GM12875 (cell line): ENCODE measurements around the gene ADAMTSL1.

ENCODE experiments used
- H3K4me3 ChIP-seq: one replicate; pipeline ENCODE4 v1.5.1; 2011; ENCODE audit warnings: low read depth, low read length, control low read depth
- CTCF ChIP-seq: IDR thresholded peaks from 2 replicates; pipeline ENCODE4 v1.5.1; 2011; ENCODE audit warnings: low read depth, mild to moderate bottlenecking, control low read depth, inconsistent platforms, low read length, moderate library complexity, borderline replicate concordance; ENCODE audit not compliant: insufficient read depth

Gene ADAMTSL1

GRCh38 chr9:18739127-18739526 is 265.2 kb downstream of the ADAMTSL1 start:
- no peak for TF ChIP-seq CTCF
- H3K4me3 ChIP-seq = no peak overlapping the region

- no peak overlapping the region for H3K4me3 ChIP-seq
- TF ChIP-seq CTCF = no peak
Measured at GRCh38 chr9:18739641-18740318, 265.8 kb downstream of the ADAMTSL1 start.

GRCh38 chr9:18741359-18741758 is 267.4 kb downstream of the ADAMTSL1 start:
- H3K4me3 ChIP-seq = no peak overlapping the region
- no peak for TF ChIP-seq CTCF

- no peak overlapping the region for H3K4me3 ChIP-seq
- TF ChIP-seq CTCF = no peak
Measured at GRCh38 chr9:18741945-18742344, 268.0 kb downstream of the ADAMTSL1 start.

- no peak for TF ChIP-seq CTCF
- H3K4me3 ChIP-seq = no peak overlapping the region
Measured at GRCh38 chr9:18743421-18743820, 269.5 kb downstream of the ADAMTSL1 start.

GRCh38 chr9:18743971-18744370 is 270.0 kb downstream of the ADAMTSL1 start:
- TF ChIP-seq CTCF = no peak
- no peak overlapping the region for H3K4me3 ChIP-seq

GRCh38 chr9:18745710-18746109 is 271.8 kb downstream of the ADAMTSL1 start:
- TF ChIP-seq CTCF = no peak

More at GRCh38 chr9:18745710-18746109, 271.8 kb downstream of the ADAMTSL1 start:
- H3K4me3 ChIP-seq = no peak overlapping the region
